Ovary (tissue), 3 donors: ENCODE measurements around the gene COMMD8.

Experiments
- POLR2A ChIP-seq: fragments of 450-650 bp; IDR thresholded peaks from one replicate; pipeline ENCODE4 v1.6.1; 2017; ENCODE audit warnings: antibody characterized with exemption, mild to moderate bottlenecking, moderate library complexity
- TF ChIP-seq, protein P1 (sequence below), 3 donors: fragments of 450-650 bp in 2 of 3; fragments of 200-600 bp in 1 of 3; IDR thresholded peaks; one replicate each; pipeline versions ENCODE4 v1.5.1 to v1.8.0; 2016 to 2022; ENCODE audit warnings: antibody characterized with exemption in 3 of 3, mild to moderate bottlenecking in 1 of 3
- donor health status: DM: no; HTN: no; CAD: no.

DNA sequence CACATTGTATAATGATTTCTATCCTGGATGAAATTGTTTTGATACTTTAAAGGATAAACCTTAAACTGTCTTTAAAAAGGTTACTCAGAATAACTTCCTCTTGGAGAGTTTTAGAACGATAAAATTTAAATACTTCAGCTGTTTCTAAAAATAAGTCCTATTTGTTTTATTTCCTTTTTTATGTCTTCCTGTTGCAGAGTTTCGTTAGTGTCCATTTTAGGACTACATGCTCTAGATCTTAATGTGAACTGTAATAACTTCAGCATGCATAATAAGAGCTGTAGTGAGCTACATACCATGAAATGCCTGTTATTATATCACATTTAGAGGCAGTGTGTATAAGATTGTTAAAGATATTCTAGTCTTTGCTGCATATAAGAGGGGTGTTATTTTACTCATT lies 36.2 kb upstream of the COMMD8 start:
- TF ChIP-seq, protein P1, sequence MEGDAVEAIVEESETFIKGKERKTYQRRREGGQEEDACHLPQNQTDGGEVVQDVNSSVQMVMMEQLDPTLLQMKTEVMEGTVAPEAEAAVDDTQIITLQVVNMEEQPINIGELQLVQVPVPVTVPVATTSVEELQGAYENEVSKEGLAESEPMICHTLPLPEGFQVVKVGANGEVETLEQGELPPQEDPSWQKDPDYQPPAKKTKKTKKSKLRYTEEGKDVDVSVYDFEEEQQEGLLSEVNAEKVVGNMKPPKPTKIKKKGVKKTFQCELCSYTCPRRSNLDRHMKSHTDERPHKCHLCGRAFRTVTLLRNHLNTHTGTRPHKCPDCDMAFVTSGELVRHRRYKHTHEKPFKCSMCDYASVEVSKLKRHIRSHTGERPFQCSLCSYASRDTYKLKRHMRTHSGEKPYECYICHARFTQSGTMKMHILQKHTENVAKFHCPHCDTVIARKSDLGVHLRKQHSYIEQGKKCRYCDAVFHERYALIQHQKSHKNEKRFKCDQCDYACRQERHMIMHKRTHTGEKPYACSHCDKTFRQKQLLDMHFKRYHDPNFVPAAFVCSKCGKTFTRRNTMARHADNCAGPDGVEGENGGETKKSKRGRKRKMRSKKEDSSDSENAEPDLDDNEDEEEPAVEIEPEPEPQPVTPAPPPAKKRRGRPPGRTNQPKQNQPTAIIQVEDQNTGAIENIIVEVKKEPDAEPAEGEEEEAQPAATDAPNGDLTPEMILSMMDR (IDR thresholded peaks at IDR 0.05): no peak
- no peak for TF ChIP-seq POLR2A
